Breast epithelium (tissue), 4 donors: ENCODE data around the gene EXOSC5. TPM values are rescaled to one million over a fixed set of nuclear protein-coding genes. Genes with fewer than 3 reads are reported as not detected.
"Not testable (repeated sequence)": the region's sequence is repeated elsewhere in the genome, so short reads cannot be mapped to it uniquely, and the experiment has no call there.

ENCODE experiments used
- DNase-seq, 2 donors: peaks; one replicate each; pipeline ENCODE4 v3.0.0-alpha.2; 2019; ENCODE audit warnings: low spot score in 2 of 2
- H3K27ac ChIP-seq, 2 donors: fragments of 200-600 bp; sonication (generic) in 1 of 2; one replicate each; pipeline ENCODE4 v1.5.1; 2016 to 2019; ENCODE audit warnings: mild to moderate bottlenecking in 1 of 2
- H3K27me3 ChIP-seq, 2 donors: fragments of 200-600 bp; sonication (generic) in 1 of 2; one replicate each; pipeline versions ENCODE4 v1.5.1 to v1.6.0; 2017 to 2019; ENCODE audit warnings: control low read depth in 1 of 2, mild to moderate bottlenecking in 1 of 2
- H3K36me3 ChIP-seq: fragments of 200-600 bp; one replicate; pipeline ENCODE4 v1.5.1; 2019
- H3K4me1 ChIP-seq, 2 donors: fragments of 200-600 bp; sonication (generic); one replicate each; pipeline ENCODE4 v1.5.1; 2016 to 2019; ENCODE audit warnings: control low read depth in 1 of 2
- H3K4me3 ChIP-seq, 3 donors: fragments of 200-600 bp; sonication (generic); 1 replicate in 2 of 3; 2 replicates in 1 of 3; pipeline ENCODE4 v1.5.1; 2016 to 2019; ENCODE audit warnings: mild to moderate bottlenecking in 3 of 3, moderate library complexity in 2 of 3
- H3K9me3 ChIP-seq, 2 donors: fragments of 200-600 bp; sonication (generic) in 1 of 2; one replicate each; pipeline ENCODE4 v1.5.1; 2016 to 2019; ENCODE audit warnings: control low read depth in 1 of 2
- POLR2A ChIP-seq: fragments of 450-650 bp; IDR thresholded peaks from one replicate; pipeline ENCODE4 v1.6.1; 2016; ENCODE audit warnings: antibody characterized with exemption, mild to moderate bottlenecking, moderate library complexity
- POLR2AphosphoS5 ChIP-seq, 3 donors: sonication (generic); formaldehyde crosslinking; IDR thresholded peaks; one replicate each; pipeline ENCODE4 v1.6.1; 2017; ENCODE audit warnings: antibody characterized with exemption in 3 of 3
- intact Hi-C: fragments of 100-400 bp; cut with DNase I; formaldehyde crosslinking; loops from one replicate; pipeline ENCODE4 v1.15.1; 2023; ENCODE audit warnings: low total_unique reads
- total RNA-seq, 3 donors: library from RNA; depleted of rRNA; stranded (reverse); fragments of >200 nt; gene quantifications; one replicate each; pipeline ENCODE4 v1.1.0, GENCODE V29; 2016
- TF ChIP-seq, protein P1 (sequence below), 3 donors: fragments of 450-650 bp; IDR thresholded peaks; one replicate each; pipeline ENCODE4 v1.5.1; 2016 to 2017; ENCODE audit warnings: antibody characterized with exemption in 3 of 3, mild to moderate bottlenecking in 3 of 3, moderate library complexity in 3 of 3

EXOSC5 gene
- total RNA-seq, 3 donors from 2014 or later: 18.2 to 20.6 (median 18.7) TPM

DNA sequence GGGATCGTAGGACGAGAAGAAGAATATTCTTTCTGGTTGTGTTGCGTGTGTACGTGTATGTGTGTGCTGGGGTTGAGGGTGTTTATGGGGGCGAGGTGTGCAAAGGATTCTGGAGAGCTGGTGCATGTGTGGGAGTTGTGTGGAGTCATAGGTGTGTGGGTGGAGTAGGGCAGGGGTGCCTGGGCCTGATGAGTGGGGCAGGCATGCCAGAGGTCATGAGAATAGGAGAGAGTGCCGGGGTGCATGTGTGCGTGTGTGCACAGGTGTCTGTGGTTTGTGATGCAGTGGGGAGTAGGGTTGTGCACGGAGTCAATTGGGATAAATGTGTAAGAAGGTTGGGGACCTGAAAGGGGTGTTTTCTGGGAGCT, 20.2 kb downstream of the EXOSC5 start:
- peak overlapping the region; percentile 83 to 93 for H3K27ac ChIP-seq

DNA sequence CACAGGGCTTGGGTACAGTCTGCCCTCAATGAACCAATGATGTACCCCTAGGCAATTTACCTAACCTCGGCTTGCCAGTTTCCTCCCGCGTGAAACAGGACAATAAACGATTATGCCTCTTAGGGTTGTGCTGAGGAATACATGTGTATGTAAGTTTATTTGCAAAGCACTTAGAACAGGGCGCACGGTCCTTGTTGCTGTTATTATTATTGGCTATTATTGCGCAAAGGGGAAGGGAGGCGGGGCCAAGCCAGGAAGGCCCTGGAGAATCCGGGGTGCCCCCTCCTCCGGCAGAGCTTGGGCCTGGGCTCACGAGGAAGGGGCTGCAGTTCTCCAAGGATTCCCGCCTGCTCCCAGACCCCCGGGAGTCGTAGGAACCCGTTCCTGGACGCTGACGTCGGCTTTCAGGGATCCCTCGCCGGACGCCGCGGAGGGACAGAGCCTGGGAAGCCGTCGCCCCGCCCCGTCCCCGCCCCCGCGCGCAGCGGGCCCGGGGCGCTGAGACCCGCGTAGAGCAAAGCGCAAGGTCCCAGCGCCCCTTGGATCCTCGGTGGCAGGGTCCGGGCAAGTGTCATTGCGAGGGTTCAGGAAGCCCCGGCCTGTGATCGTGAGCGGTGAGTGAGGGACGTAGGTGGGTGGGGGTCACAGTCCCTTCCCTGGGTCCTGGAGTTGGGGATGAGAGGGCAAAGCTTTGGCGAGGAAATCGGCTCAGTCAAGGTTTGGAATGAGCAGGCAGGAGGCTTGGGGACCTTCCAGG, 20.7 kb downstream of the EXOSC5 start, which contains the start of gene TMEM91:
TMEM91 (plus strand) TSS at position 293 of the 757 bp plus-strand sequence. CDS start 1,777 bp downstream, outside the sequence.
- H3K27ac ChIP-seq: peak within 1 kb of the TSS; percentile 83 to 93
- H3K27me3 ChIP-seq: no peaks in the 10 kb centered on the region
- peaks cover 8 to 14% of the 10 kb centered on the region in 2 donors for H3K4me1 ChIP-seq
- intact Hi-C loops: no loop called here
- no peaks in the 10 kb centered on the region for H3K9me3 ChIP-seq
- DNase-seq: no peak
- no peak for TF ChIP-seq POLR2A
- TF ChIP-seq, protein P1, sequence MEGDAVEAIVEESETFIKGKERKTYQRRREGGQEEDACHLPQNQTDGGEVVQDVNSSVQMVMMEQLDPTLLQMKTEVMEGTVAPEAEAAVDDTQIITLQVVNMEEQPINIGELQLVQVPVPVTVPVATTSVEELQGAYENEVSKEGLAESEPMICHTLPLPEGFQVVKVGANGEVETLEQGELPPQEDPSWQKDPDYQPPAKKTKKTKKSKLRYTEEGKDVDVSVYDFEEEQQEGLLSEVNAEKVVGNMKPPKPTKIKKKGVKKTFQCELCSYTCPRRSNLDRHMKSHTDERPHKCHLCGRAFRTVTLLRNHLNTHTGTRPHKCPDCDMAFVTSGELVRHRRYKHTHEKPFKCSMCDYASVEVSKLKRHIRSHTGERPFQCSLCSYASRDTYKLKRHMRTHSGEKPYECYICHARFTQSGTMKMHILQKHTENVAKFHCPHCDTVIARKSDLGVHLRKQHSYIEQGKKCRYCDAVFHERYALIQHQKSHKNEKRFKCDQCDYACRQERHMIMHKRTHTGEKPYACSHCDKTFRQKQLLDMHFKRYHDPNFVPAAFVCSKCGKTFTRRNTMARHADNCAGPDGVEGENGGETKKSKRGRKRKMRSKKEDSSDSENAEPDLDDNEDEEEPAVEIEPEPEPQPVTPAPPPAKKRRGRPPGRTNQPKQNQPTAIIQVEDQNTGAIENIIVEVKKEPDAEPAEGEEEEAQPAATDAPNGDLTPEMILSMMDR (IDR thresholded peaks at IDR 0.05): no peak
- TF ChIP-seq POLR2AphosphoS5 (IDR thresholded peaks at IDR 0.05): no peak
- H3K4me3 ChIP-seq: peak within 1 kb of the TSS; percentile 65 to 86 (median 72)
- H3K36me3 ChIP-seq: no peaks in the 10 kb centered on the region

More for the DNA sequence above, 20.2 kb downstream of the EXOSC5 start:
- intact Hi-C loops: no loop called here
- Histone ChIP-seq H3K4me3 (peak overlapping the region; percentile 65 to 86 (median 72)), H3K4me1 (peaks cover 8 to 14% of the 10 kb centered on the region in 2 donors), H3K9me3 (no peaks in the 10 kb centered on the region), H3K27me3 (no peaks in the 10 kb centered on the region), H3K36me3 (no peaks in the 10 kb centered on the region)
- TF ChIP-seq POLR2AphosphoS5 (IDR thresholded peaks at IDR 0.05) (no peak), POLR2A (no peak)
- TF ChIP-seq, protein P1 (IDR thresholded peaks at IDR 0.05): no peak
- DNase-seq: no peak

DNA sequence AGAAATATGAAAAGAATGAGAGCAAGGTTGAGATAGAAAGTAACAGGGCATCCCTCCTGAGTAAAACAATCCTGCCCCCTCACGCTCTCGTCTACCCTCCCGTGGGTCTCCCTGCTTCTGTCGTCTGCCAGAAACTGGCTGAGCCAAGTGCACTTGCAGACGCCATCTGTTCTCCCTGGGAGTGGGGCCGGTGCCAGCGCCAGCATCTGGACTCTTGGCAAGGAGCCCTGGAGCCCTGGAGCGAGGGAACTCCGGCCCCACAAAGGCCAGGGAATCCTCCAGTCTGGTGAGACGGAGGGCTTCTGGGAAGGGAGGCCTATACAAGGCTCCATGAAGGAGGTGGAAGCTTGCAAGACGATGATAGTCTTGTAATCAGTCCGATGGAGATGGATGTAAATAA, 23.2 kb downstream of the EXOSC5 start:
- intact Hi-C loops: no loop called here
- Histone ChIP-seq H3K4me1 (peaks cover 8 to 14% of the 10 kb centered on the region in 2 donors), H3K9me3 (no peaks in the 10 kb centered on the region), H3K36me3 (no peaks in the 10 kb centered on the region), H3K27ac (peak overlapping the region; percentile 4 to 19), H3K4me3 (peak overlapping the region in 1 of 3 donors; percentile 2), H3K27me3 (no peaks in the 10 kb centered on the region)
- TF ChIP-seq, protein P1 (IDR thresholded peaks at IDR 0.05): no peak
- TF ChIP-seq POLR2AphosphoS5 (IDR thresholded peaks at IDR 0.05): peak; percentile 17 to 35 (median 24)
- DNase-seq: peak in 1 of 2 donors; percentile 89

- Histone ChIP-seq H3K36me3 (no peaks in the 10 kb centered on the region), H3K4me1 (peaks cover 8 to 14% of the 10 kb centered on the region in 2 donors), H3K27ac (no peak overlapping the region), H3K4me3 (no peak overlapping the region), H3K9me3 (no peaks in the 10 kb centered on the region), H3K27me3 (no peaks in the 10 kb centered on the region)
- no peak for DNase-seq
- intact Hi-C loops: no loop called here
- no peak for TF ChIP-seq POLR2AphosphoS5 (IDR thresholded peaks at IDR 0.05)
- TF ChIP-seq POLR2A: no peak
- TF ChIP-seq, protein P1 (IDR thresholded peaks at IDR 0.05): no peak
These were observed 24.7 kb downstream of the EXOSC5 start for GRCh38 chr19:41372501-41372900.

- no peak for TF ChIP-seq POLR2AphosphoS5 (IDR thresholded peaks at IDR 0.05)
- TF ChIP-seq POLR2A: no peak
- TF ChIP-seq, protein P1 (IDR thresholded peaks at IDR 0.05): no peak
- Histone ChIP-seq H3K9me3 (no peaks in the 10 kb centered on the region), H3K36me3 (no peaks in the 10 kb centered on the region), H3K27me3 (no peaks in the 10 kb centered on the region), H3K4me1 (peaks cover 6 to 14% of the 10 kb centered on the region in 2 donors), H3K27ac (no peak overlapping the region), H3K4me3 (no peak overlapping the region)
- no peak for DNase-seq
- intact Hi-C loops: no loop called here
These were observed 25.6 kb downstream of the EXOSC5 start for GRCh38 chr19:41371541-41371940.

GRCh38 chr19:41371119-41371518, 26.0 kb downstream of the EXOSC5 start:
- H3K9me3 ChIP-seq, DNase-seq, H3K4me3 ChIP-seq, H3K27ac ChIP-seq, intact Hi-C loops, H3K36me3 ChIP-seq, H3K27me3 ChIP-seq: not testable (repeated sequence)
- peaks cover 6 to 14% of the 10 kb centered on the region in 2 donors for H3K4me1 ChIP-seq
